ENCODE measurements around the gene PAFAH1B2.

The PAFAH1B2 gene

DNA sequence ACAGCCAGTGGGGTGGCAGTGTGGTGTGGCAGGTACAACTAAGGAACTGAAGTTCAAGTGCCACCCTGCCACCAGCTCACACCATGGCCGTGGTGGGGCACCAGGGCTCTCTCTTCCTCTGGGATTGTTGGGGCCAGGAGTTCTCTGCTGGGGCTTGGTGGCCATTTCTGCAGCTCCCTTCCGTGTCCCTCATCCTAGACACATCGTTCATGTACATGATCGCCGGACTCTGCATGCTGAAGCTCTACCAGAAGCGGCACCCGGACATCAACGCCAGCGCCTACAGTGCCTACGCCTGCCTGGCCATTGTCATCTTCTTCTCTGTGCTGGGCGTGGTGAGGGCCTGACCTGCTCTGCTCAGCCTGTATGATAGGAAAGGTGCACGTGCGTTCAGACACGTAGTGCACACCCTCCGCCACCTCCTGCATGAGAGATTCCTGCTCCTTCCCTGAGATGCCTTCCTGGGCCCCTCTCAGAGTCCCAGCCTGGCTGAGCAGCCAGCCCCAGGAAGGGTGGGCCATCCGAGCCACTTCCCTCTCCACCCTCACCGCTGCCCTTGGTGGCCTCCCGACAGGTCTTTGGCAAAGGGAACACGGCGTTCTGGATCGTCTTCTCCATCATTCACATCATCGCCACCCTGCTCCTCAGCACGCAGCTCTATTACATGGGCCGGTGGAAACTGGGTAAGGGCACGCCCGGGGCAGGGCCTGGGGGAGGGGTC is 47.8 kb downstream of the PAFAH1B2 start:
- DNase-seq, result no peak

DNA sequence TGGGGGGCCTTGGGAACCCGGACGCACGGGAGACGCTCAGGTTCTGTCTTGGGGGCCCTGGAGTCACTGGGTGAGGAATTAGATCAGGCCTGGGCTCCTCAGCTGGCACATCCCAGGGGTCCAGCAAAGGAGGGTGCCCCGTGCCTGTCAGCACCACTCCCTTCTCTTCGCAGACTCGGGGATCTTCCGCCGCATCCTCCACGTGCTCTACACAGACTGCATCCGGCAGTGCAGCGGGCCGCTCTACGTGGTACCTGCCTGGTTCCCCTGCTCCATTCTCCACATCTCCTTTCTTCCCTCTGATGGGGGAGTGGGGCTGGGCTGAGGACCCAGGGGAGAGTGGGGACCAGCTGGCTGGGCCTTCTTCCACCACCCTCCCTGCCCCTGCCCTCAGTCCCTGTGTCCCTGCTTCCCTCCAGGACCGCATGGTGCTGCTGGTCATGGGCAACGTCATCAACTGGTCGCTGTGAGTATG is 48.4 kb downstream of the PAFAH1B2 start:
- no peak for DNase-seq

DNA sequence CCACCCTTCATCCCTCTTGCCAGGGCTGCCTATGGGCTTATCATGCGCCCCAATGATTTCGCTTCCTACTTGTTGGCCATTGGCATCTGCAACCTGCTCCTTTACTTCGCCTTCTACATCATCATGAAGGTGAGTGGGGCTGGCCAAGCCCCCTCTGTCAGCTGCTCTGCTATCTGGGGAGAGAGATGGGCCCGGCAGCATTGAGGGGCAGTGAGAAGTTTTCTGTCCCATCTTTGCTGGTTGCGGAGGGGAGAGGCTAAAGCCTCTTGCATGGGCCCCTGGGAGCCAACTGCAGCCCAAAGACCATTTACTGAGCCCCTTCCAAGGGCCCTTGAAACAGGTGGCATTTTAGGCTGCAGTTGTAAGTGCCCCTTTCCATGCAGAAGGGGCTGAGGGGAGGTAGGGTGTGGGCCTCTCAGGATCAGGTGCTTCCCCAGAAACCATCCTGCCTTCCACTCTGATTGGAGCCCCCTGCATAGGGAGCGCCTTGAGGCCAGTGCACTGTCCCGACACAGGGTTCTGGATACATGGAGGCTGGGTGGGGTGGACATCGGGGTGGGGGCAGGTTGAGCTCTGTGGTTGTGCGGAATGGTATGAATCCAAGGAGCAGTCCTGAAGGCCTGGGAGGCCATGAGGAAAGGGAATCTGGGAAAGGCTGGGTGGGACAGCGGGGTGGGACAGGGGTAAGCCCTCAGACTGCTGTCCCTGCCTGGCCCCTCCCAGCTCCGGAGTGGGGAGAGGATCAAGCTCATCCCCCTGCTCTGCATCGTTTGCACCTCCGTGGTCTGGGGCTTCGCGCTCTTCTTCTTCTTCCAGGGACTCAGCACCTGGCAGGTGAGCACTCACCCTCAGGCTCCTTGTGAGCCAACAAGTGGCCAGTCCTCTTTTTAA is 49.3 kb downstream of the PAFAH1B2 start:
- no peak for DNase-seq

GRCh38 chr11:117194267-117194666 is 50.2 kb downstream of the PAFAH1B2 start:
- no peak for DNase-seq

GRCh38 chr11:117195258-117195657 is 51.2 kb downstream of the PAFAH1B2 start:
- DNase-seq, result no peak

- no peak for DNase-seq
Measured at GRCh38 chr11:117195761-117196160, 51.7 kb downstream of the PAFAH1B2 start.

- DNase-seq, result no peak
Measured at GRCh38 chr11:117197006-117197405, 52.9 kb downstream of the PAFAH1B2 start.

- no peak for DNase-seq
Measured at GRCh38 chr11:117197516-117198456, 53.7 kb downstream of the PAFAH1B2 start.

GRCh38 chr11:117198613-117199012 is 54.5 kb downstream of the PAFAH1B2 start:
- DNase-seq, result no peak

- DNase-seq, result no peak
Measured at GRCh38 chr11:117199053-117199915, 55.2 kb downstream of the PAFAH1B2 start, which contains the start of gene TAGLN. Gene TAGLN (plus strand): TSS chr11:117199370. CDS start chr11:117203014, 3,644 bp downstream.

GRCh38 chr11:117199916-117200812 is 56.1 kb downstream of the PAFAH1B2 start:
- no peak for DNase-seq

- no peak for DNase-seq
Measured at GRCh38 chr11:117200813-117201657, 56.9 kb downstream of the PAFAH1B2 start.

GRCh38 chr11:117201658-117202305 is 57.7 kb downstream of the PAFAH1B2 start:
- DNase-seq, result no peak

DNA sequence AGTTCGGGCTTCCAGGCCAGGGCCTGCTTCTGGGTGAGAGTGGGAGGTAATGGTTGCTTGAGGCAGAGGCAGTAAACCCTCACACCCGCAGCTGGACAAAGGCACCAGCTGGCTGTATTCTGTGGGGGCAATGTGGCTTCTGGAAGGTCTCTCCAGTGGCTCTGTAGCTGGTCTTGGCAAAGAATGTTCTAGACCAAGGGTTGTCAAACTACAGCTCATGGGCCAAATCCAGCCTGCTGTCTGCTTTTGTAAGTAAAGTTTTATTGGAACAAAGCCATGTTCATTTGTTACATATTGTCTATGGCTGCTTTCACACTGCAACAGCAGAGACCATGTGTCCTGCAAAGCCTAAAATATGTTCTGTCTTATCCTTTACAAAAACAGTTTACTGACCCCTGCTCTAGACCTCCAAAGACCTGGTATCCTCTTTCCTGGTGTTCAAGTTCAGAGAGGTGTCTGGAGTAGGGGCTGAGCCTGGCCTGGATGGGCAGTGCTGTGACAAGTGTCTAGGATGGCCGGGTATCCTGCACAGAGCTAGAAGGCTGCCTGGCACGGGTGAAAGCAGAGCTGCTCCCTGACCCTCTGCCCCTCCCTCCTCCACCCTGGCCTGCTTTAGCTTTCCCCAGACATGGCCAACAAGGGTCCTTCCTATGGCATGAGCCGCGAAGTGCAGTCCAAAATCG is 58.4 kb downstream of the PAFAH1B2 start:
- DNase-seq, result no peak

DNA sequence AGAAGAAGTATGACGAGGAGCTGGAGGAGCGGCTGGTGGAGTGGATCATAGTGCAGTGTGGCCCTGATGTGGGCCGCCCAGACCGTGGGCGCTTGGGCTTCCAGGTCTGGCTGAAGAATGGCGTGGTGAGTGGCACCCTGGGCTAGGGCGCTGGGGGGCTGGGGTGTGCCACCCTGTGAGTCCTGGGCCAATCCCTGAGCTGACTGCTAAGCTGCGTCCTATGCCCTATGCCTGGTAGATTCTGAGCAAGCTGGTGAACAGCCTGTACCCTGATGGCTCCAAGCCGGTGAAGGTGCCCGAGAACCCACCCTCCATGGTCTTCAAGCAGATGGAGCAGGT is 59.0 kb downstream of the PAFAH1B2 start:
- DNase-seq, result no peak

DNA sequence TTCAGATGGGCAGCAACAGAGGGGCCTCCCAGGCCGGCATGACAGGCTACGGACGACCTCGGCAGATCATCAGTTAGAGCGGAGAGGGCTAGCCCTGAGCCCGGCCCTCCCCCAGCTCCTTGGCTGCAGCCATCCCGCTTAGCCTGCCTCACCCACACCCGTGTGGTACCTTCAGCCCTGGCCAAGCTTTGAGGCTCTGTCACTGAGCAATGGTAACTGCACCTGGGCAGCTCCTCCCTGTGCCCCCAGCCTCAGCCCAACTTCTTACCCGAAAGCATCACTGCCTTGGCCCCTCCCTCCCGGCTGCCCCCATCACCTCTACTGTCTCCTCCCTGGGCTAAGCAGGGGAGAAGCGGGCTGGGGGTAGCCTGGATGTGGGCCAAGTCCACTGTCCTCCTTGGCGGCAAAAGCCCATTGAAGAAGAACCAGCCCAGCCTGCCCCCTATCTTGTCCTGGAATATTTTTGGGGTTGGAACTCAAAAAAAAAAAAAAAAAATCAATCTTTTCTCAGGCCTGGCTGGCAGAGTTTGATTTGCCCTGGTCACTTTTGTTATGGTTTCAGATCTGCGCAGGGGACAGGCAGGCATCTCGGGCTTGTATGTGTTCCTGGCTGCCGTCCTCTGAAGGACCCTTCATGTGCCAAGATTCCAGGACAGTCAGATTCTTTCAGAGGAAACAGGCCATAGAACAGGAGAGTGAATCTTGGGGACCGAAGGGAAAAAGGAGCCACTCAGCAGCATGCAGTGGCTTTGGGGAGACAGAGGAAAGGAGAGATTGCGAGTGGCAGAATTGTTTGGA is 60.4 kb downstream of the PAFAH1B2 start:
- no peak for DNase-seq

GRCh38 chr11:117205211-117205818 is 61.2 kb downstream of the PAFAH1B2 start:
- DNase-seq, result no peak
